ENCODE results near the gene LSS. TPM values are rescaled to one million over a fixed set of nuclear protein-coding genes. Genes with fewer than 3 reads are reported as not detected.

The LSS gene
- total RNA-seq, 1 experiment from 2014 or later, result 45.7 TPM

DNA sequence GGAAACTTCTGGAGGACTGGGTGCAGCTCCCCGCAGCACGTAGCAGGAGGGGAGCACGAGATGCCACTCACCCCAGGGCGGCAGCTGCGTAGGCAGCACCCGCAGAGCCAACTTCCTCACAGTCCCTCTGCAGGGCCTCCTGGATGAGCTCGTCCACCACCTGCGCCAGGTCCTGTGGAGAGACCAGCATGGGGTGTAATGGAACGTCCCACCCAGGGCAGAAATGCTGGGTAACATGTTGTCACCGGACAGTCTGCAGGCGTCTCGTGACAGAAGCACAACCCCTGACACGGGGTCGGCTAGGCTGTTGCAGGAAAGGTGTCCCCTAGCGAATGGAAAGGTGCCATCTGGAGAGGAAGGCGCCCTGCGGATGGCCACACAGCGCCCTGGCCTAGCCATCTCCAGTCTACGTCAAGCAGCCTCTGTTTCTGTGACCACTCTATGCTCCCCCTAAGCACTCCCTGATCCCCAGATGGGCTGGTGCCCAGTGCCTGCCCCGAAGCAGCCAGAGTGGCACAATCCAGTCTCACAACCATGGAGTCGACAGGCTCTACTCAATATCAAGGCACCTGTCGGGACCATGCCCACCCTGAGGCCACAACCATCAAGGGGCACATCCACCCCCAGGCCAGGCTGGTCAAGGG lies 35.6 kb upstream of the LSS start:
- no TSS peak for BruUV-seq (replicated peaks)
- peaks cover 3% of the 10 kb centered on the region for H3K4me1 ChIP-seq (ENCODE audit: insufficient read depth, low read length)
- H2AFZ ChIP-seq (ENCODE audit: low read length), result no peak overlapping the region
- H3K9me2 ChIP-seq (replicated peaks; ENCODE audit: low read length), result no peaks in the 10 kb centered on the region
- no peaks in the 10 kb centered on the region for H3K27me3 ChIP-seq (ENCODE audit: low read length)
- ChIA-PET POLR2A (ENCODE audit: unreplicated experiment) (no interaction called here), CTCF (interaction anchor here (0.6 kb wide), 1 partner anchor 61 kb away, joined by 5 read pairs; no protein-coding TSS in a partner anchor)
- peaks cover 57% of the 10 kb centered on the region for H3K36me3 ChIP-seq (ENCODE audit: low read depth, low read length)
- intact Hi-C loops (cut with micrococcal nuclease), result loop anchor here (10.0 kb wide), 1 partner anchor 61 kb away; the partner anchor contains the start of genes C21orf58 and PCNT
- H3K4me2 ChIP-seq (ENCODE audit: low read length), result no peak overlapping the region
- ATAC-seq (no peak), DNase-seq (no peak)
- H3K9me3 ChIP-seq (ENCODE audit: low read length), result no peaks in the 10 kb centered on the region
- H3F3A ChIP-seq (ENCODE audit: low read length, unreplicated experiment), result no peaks in the 10 kb centered on the region
- no peak overlapping the region for H3K9ac ChIP-seq (ENCODE audit: low read length)
- peaks cover 11% of the 10 kb centered on the region; the same call in 1 of the 2 replicates for H4K20me1 ChIP-seq (ENCODE audit: low read length)
- H3K27ac ChIP-seq (ENCODE audit: low read length), result no peak overlapping the region
- no peaks in the 10 kb centered on the region for H3K79me2 ChIP-seq (ENCODE audit: low read length)
- TF ChIP-seq EZH2 (IDR thresholded peaks at IDR 0.05; ENCODE audit: low read length, unreplicated experiment), result no peak
- TF ChIP-seq, protein P1, sequence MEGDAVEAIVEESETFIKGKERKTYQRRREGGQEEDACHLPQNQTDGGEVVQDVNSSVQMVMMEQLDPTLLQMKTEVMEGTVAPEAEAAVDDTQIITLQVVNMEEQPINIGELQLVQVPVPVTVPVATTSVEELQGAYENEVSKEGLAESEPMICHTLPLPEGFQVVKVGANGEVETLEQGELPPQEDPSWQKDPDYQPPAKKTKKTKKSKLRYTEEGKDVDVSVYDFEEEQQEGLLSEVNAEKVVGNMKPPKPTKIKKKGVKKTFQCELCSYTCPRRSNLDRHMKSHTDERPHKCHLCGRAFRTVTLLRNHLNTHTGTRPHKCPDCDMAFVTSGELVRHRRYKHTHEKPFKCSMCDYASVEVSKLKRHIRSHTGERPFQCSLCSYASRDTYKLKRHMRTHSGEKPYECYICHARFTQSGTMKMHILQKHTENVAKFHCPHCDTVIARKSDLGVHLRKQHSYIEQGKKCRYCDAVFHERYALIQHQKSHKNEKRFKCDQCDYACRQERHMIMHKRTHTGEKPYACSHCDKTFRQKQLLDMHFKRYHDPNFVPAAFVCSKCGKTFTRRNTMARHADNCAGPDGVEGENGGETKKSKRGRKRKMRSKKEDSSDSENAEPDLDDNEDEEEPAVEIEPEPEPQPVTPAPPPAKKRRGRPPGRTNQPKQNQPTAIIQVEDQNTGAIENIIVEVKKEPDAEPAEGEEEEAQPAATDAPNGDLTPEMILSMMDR (conservative IDR thresholded peaks at IDR 0.05; ENCODE audit: low read depth, low read length), result no peak
- no peak overlapping the region for H3K4me3 ChIP-seq (ENCODE audit: low read length)

GRCh38 chr21:46256501-46256994 lies 28.0 kb upstream of the LSS start:
- intact Hi-C loops (cut with micrococcal nuclease), result no loop called here
- Histone ChIP-seq H3K4me1 (ENCODE audit: insufficient read depth, low read length) (no peaks in the 10 kb centered on the region), H3K79me2 (ENCODE audit: low read length) (no peaks in the 10 kb centered on the region), H2AFZ (ENCODE audit: low read length) (no peak overlapping the region), H3K9ac (ENCODE audit: low read length) (no peak overlapping the region), H3K9me2 (replicated peaks; ENCODE audit: low read length) (no peaks in the 10 kb centered on the region), H3K4me3 (ENCODE audit: low read length) (no peak overlapping the region), H3F3A (ENCODE audit: low read length, unreplicated experiment) (no peaks in the 10 kb centered on the region), H3K27me3 (ENCODE audit: low read length) (no peaks in the 10 kb centered on the region), H3K27ac (ENCODE audit: low read length) (no peak overlapping the region), H4K20me1 (ENCODE audit: low read length) (no peaks in the 10 kb centered on the region), H3K36me3 (ENCODE audit: low read depth, low read length) (peaks cover 57% of the 10 kb centered on the region), H3K4me2 (ENCODE audit: low read length) (no peak overlapping the region), H3K9me3 (ENCODE audit: low read length) (no peaks in the 10 kb centered on the region)
- ChIA-PET POLR2A (ENCODE audit: unreplicated experiment) (no interaction called here), CTCF (no interaction called here)
- ATAC-seq (no peak), DNase-seq (no peak)
- no TSS peak for BruUV-seq (replicated peaks)
- no peak for TF ChIP-seq EZH2 (IDR thresholded peaks at IDR 0.05; ENCODE audit: low read length, unreplicated experiment)
- TF ChIP-seq EZH2phosphoT487 (IDR thresholded peaks at IDR 0.05; ENCODE audit: borderline replicate concordance, low read length), result no peak
- TF ChIP-seq, protein P1 (conservative IDR thresholded peaks at IDR 0.05; ENCODE audit: low read depth, low read length), result no peak

DNA sequence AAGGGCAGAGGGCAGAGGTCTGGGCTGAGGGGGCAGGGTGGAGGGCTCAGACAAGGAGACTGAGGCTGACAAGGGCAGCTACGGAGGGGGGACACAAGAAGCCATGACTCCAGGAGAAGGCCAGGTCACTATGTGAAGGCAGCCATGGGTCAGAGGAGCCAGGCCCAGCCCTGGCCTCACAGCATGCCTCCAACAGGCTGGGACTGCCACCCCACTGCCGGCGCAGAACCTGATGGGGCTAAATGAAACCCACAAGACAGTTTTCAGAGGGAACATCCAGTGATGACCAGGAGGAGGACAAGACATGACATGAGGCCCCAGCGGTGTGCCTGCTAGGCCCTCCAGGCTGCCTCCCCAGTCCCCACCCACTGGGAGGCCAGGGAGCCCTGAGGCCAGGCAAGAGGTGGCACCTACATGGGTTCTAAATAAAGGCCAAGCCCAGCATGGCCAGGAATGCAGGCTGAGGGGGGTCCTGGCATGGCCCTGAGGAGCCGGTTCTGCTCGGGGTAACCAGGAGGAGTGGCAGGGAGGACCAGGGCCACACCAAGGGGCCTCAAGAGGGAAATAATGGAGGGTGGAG lies 27.3 kb upstream of the LSS start:
- TF ChIP-seq EZH2phosphoT487 (IDR thresholded peaks at IDR 0.05; ENCODE audit: borderline replicate concordance, low read length) (no peak), EZH2 (IDR thresholded peaks at IDR 0.05; ENCODE audit: low read length, unreplicated experiment) (no peak)
- TF ChIP-seq, protein P1 (conservative IDR thresholded peaks at IDR 0.05; ENCODE audit: low read depth, low read length), result no peak
- intact Hi-C loops (cut with micrococcal nuclease), result no loop called here
- H3K4me3 ChIP-seq (ENCODE audit: low read length), result no peak overlapping the region
- peaks cover 58% of the 10 kb centered on the region for H3K36me3 ChIP-seq (ENCODE audit: low read depth, low read length)
- H3K4me1 ChIP-seq (ENCODE audit: insufficient read depth, low read length), result no peaks in the 10 kb centered on the region
- ATAC-seq (no peak), DNase-seq (no peak)
- no peaks in the 10 kb centered on the region for H4K20me1 ChIP-seq (ENCODE audit: low read length)
- no peak overlapping the region for H3K4me2 ChIP-seq (ENCODE audit: low read length)
- ChIA-PET CTCF (no interaction called here), POLR2A (ENCODE audit: unreplicated experiment) (no interaction called here)
- no peaks in the 10 kb centered on the region for H3K9me3 ChIP-seq (ENCODE audit: low read length)
- H3K27ac ChIP-seq (ENCODE audit: low read length), result no peak overlapping the region
- H3K9me2 ChIP-seq (replicated peaks; ENCODE audit: low read length), result no peaks in the 10 kb centered on the region
- no TSS peak for BruUV-seq (replicated peaks)
- H3K27me3 ChIP-seq (ENCODE audit: low read length), result no peaks in the 10 kb centered on the region
- H3F3A ChIP-seq (ENCODE audit: low read length, unreplicated experiment), result no peaks in the 10 kb centered on the region
- no peaks in the 10 kb centered on the region for H3K79me2 ChIP-seq (ENCODE audit: low read length)
- H3K9ac ChIP-seq (ENCODE audit: low read length), result no peak overlapping the region
- H2AFZ ChIP-seq (ENCODE audit: low read length), result no peak overlapping the region
